H1 (cell line): Measurements from ENCODE around the gene PECR. TPM values are rescaled to one million over a fixed set of nuclear protein-coding genes. Genes with fewer than 3 reads are reported as not detected.

Experiments used
- ATF2 ChIP-seq: IDR thresholded peaks from 2 replicates; pipeline ENCODE4 v1.6.1; 2012; ENCODE audit warnings: low read length, inconsistent platforms
- polyA plus RNA-seq, 7 experiments: library from polyadenylated mRNA; depleted of rRNA in 3 of 7; stranded (reverse) in 5 of 7; unstranded in 2 of 7; fragments of >200 nt in 5 of 7; fragments of 200-250 nt in 2 of 7; gene quantifications; 1 replicate in 5 of 7; 2 replicates in 1 of 7; 4 replicates in 1 of 7; pipeline versions ENCODE4 v1.2.1 to v1.2.3, GENCODE V29; 2011 to 2013; ENCODE audit warnings: missing spikeins in 2 of 7, mixed read lengths in 2 of 7
- total RNA-seq: library from RNA; stranded (reverse); fragmentation: NEBNext Ultra II Directional; extraction: Animal tissue kit (Norgen Biotek cat#: 25700); gene quantifications from 2 replicates; pipeline ENCODE4 v1.2.1, GENCODE V29; 2021

The PECR gene
- total and polyA plus RNA-seq, 2 of the 8 experiments (the other 6 are each of a cell fraction or from before 2014, with no cell fraction given): 15.9 to 19.2 TPM

- no peak for TF ChIP-seq ATF2
These were observed 34.2 kb downstream of the PECR start (continued) for GRCh38 chr2:216047397-216047796.
